GM19240 (cell line): ENCODE measurements around the gene SDR9C7.
"Not testable (repeated sequence)": the region's sequence is repeated elsewhere in the genome, so short reads cannot be mapped to it uniquely, and the experiment has no call there.

Experiments
- DNase-seq: peaks from one replicate; pipeline ENCODE4 v3.0.0; 2011; ENCODE audit warnings: low spot score; ENCODE audit not compliant: insufficient read length

SDR9C7 gene

DNA sequence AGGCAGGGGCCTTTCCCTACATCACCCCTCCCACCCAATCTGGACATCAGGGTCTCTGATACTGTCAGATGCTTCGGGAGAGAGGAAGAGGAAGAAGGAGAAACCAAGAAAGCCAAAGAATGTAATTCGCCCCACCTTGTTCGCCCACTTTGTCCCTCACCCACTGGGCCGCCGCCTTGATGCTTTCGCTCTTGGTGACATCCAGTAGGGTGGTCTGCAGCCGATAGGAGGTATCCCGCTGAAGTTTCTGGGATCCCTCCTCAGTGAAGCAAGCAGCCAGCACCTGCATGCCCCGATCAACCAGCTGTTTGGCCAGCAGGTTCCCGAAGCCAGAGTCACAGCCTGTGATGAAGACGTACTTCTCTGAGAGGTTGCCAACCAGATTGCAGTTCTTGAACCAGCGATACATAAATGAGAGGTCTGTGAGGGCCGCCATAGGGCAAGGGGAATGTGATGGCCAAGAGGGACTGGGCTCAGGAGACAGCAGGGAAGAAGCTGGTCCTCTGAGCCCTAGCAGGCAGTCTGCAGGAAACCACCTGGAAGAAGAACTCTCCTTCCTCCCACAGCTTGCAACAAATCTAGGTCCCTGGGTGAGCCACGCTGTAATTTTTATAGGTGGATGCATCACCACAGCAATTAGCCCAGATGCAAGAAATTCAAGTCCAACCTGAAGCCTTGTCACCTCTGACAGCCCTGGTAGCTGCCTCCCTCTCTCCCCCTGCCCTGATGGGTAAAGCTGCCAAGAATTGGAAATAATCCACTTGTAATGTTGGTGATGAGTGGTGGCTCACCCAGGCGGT, at the start of gene SDR9C7:
Gene SDR9C7, minus strand, starts transcription at position 583 of the 800 bp plus-strand sequence. Its CDS starts 147 bp downstream, at position 436.
- DNase-seq, result no peak

DNA sequence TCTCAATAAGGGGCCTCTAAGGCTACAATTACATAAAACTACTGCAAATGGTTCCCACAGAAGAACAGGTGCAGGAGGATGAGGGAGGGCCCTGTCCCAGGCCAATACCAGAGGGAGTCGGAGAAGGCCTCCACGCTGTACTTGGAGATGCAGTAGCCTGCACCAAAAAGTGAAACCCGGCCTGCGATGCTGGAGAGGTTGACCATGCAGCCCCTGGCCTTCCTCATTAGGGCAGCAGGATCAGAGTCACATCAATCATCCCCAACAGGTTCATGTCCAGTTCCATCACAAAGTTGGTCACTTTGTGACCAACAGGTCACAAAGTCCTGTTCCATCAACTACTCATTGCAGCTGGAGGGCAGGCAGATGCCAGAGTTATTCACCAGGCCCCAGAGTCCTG, 49.2 kb upstream of the SDR9C7 start:
- DNase-seq, result no peak

DNA sequence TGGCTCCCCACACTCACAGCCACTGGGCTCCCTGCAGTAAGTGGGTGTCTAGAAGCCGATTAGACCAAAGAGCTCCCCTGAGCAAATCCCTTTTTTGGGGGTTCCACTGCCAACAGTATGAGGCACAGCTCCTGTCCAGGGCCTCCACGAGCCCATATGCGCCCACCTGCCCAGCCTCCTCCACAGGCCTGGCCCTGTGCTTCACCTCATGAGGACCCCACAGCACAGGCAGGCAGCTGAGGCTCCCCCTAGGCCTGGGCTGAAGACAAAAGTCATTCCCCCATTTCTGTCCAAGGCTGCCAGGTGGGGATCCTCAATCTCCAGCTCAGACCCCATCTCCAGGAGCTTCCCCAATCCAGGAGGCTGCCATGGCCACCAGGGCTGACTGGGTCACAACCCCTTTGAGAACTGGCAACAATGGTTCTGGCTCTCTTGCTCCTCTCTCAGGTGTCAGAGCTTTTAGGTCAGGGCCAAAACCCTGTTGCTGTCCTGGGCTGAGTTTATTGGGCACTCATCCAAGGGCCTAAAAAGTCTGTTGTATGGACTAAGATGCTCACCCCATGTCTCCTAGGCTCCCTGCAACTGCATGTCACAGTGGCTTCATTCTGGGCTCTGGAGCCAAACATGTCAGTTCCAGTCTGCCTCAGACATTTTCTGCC, 48.5 kb upstream of the SDR9C7 start:
- DNase-seq, result not testable (repeated sequence)

- DNase-seq, result no peak
Observed at GRCh38 chr12:56980941-56981530, 46.8 kb upstream of the SDR9C7 start.

- DNase-seq, result no peak
Observed at GRCh38 chr12:56980268-56980667, 46.1 kb upstream of the SDR9C7 start.

DNA sequence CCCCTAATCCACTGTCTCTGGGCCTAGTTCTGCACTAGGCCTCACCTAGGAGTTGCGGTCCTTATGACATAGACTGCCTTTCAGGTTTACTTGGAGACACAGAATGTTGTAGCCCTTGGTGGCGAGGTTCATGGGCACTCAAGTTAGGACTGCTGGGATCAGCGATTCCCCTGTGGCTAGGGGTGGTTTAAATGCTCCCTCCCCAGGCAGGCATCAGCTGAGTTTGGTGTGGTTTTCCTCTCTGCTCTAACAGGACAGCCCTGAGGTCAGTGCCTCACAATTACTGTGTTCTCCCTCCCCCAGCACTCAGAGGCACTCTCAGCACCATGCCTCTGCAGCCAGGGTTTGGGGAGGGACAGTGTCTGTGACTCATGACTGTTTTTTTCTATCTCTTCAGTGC, 45.4 kb upstream of the SDR9C7 start:
- no peak for DNase-seq

- no peak for DNase-seq
Observed at GRCh38 chr12:56978397-56979138, 44.4 kb upstream of the SDR9C7 start.

DNA sequence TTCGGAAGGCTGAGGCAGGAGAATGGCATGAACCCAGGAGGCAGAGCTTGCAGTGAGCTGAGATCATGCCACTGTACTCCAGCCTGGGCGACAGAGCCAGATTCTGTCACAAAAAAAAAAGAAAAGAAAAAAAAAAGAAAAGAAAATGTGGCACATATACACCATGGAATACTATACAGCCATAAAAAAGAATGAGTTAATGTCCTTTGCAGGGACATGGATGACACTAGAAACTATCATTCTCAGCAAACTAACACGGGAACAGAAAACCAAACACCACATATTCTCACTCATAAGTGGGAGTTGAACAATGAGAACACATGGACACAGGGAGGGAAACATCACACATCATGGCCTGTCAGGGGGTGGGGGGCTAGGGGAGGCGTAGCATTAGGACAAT, 43.2 kb upstream of the SDR9C7 start:
- DNase-seq, result not testable (repeated sequence)

GRCh38 chr12:56974224-56974623, 40.0 kb upstream of the SDR9C7 start:
- not testable (repeated sequence) for DNase-seq

GRCh38 chr12:56968910-56969309, 34.7 kb upstream of the SDR9C7 start:
- DNase-seq, result not testable (repeated sequence)

- not testable (repeated sequence) for DNase-seq
Observed at GRCh38 chr12:56965997-56966642, 31.9 kb upstream of the SDR9C7 start.

- DNase-seq, result not testable (repeated sequence)
Observed at GRCh38 chr12:56965124-56965523, 30.9 kb upstream of the SDR9C7 start.

- not testable (repeated sequence) for DNase-seq
Observed at GRCh38 chr12:56963557-56963956, 29.3 kb upstream of the SDR9C7 start.

DNA sequence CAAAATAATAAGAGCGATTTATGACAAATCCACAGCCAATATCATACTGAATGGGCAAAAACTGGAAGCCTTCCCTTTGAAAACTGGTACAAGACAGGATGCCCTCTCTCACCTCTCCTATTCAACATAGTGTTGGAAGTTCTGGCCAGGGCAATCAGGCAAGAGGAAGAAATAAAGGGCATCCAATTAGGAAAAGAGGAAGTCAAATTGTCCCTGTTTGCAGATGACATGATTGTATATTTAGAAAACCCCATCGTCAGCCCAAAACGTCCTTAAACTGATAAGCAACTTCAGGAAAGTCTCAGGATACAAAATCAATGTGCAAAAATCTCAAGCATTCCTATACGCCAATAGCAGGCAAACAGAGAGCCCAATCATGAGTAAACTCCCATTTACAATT, 28.0 kb upstream of the SDR9C7 start:
- not testable (repeated sequence) for DNase-seq

DNA sequence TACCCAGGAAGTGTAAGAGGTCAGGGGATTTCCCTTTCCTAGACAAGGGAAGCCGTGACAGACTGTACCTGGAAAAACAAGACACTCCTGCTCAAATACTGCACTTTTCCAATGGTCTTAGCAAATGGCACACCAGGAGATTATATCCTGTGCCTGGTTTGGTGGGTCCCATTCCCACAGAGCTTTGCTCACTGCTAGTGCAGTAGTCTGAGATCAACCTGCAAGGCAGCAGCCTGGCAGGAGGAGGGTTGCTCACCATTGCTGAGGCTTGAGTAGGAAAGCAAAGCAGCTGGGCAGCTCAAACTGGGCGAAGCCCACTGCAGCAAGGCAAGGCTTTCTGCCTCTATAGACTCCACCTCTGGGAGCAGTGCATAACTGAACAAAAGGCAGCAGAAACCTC, 24.2 kb upstream of the SDR9C7 start:
- DNase-seq, result no peak

- no peak for DNase-seq
Observed at GRCh38 chr12:56957229-56958052, 23.2 kb upstream of the SDR9C7 start, which contains the start of gene RDH16. Gene RDH16, minus strand, starts transcription at chr12:56957608. Its CDS starts 146 bp downstream, at chr12:56957462.

DNA sequence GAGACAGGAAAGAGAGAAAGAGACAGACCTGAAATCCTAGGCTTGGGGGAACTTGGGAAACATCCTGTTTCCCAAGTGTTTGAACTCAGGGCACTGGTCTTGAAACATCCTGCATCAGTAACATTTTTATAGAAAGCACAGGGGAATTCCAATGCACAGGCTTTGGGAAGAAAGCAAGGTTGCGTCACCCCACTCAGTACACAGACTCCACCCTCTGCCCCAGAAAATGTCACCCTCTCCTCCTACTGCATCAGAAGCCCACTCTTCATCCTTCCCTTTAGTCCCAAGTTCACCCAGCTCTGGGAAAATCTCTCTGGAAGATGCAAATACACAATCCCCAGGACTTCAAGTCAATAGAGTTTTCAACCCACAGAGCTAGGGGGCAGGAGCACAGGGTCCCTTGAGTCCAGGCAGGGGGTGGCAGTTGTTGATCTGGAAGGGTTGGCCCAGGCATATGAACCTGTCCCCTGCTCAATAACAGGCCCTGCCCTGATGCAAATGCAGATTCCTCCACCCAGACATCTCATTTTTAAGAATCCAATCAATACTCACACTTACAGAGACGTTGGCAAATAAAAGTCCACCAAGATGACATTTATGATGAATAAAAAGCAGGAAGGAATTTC, 21.5 kb upstream of the SDR9C7 start:
- DNase-seq, result no peak

DNA sequence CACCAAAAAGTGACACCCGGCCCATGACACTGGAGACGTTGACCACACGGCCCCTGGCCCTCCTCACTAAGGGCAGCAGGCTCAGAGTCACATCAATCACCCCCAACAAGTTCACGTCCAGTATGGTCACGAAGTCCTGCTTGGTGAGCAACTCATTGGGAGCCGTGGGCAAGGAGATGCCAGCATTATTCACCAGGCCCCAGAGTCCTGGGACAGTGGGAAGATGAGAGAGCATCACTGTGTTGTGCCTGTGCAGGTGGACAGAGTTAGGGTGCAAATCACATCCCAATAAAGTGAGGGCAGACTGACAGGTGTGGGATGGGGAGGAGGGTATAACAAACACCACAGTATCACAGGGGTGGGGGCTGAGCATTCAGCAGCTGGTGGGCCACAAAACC, 20.7 kb upstream of the SDR9C7 start:
- DNase-seq, result no peak

- DNase-seq, result no peak
Observed at GRCh38 chr12:56954057-56954957, 20.1 kb upstream of the SDR9C7 start.
